Measurements from ENCODE around the gene SERTAD1.

GRCh38 chr19:40407714-40408597 is 17.8 kb downstream of the SERTAD1 start:
- TF ChIP-seq REST (IDR thresholded peaks at IDR 0.05; ENCODE audit: insufficient read depth in 1 of 2, low read depth in 2 of 2, low read length in 2 of 2) (no peak), TAF1 (IDR thresholded peaks at IDR 0.05; ENCODE audit: borderline replicate concordance, insufficient read depth, low read length) (no peak), POLR2AphosphoS5 (IDR thresholded peaks at IDR 0.05; ENCODE audit: low read depth, low read length) (no peak), FOXP2 (optimal IDR thresholded peaks at IDR 0.05; ENCODE audit: borderline replicate concordance, extremely low read depth, extremely low read length, insufficient read depth) (no peak)

Data from PFSK-1 (cell line).